GM21367 (cell line): ENCODE measurements around the gene STPG1.

ENCODE experiments used
- ATAC-seq: cut with Tn5 transposase; IDR thresholded peaks from one replicate; pipeline ENCODE4 v1.9.1; 2021; ENCODE audit not compliant: unreplicated experiment

STPG1 gene

GRCh38 chr1:24373710-24374109, 39.9 kb downstream of the STPG1 start:
- ATAC-seq: no peak

GRCh38 chr1:24373044-24373443, 40.5 kb downstream of the STPG1 start:
- ATAC-seq: no peak

DNA sequence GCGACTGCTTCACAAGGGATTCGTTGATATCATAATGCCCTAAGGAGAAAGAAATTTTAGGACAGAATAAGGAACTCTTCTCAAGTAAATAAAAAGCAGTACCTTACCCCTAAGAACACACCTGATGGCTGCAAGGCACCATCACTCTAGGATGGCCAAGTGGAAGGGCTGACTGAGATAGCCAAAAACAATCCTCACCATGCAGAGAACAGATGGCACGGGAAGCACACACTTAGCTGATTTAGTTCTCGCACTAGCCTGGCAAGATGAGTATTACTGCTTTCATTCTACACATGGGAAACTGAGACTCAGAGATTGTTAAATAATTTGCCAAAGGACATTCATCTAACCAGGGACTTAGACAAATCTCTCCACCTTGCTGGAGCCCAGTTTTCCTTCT, 43.8 kb downstream of the STPG1 start:
- no peak for ATAC-seq

GRCh38 chr1:24369199-24369598, 44.4 kb downstream of the STPG1 start:
- ATAC-seq: no peak

DNA sequence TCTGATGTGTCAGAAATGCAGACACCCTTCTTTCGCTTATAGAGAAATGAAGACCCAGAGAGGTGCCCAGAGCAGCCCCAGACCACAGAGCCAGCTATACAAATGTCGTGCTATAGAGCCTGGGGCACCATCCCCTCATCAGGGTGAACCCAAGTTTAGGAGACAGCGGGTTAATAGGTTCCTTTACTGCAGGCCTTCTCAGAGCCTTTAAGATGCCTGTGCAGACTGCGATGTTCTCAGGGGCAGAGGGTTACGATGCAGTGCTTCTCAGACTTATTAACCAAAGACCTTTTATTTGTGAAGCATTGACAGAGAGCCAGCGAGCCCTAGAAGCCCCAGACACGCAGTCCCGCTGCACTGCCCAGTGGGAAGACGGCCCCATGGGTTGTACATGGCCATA, 46.9 kb downstream of the STPG1 start:
- ATAC-seq: no peak

DNA sequence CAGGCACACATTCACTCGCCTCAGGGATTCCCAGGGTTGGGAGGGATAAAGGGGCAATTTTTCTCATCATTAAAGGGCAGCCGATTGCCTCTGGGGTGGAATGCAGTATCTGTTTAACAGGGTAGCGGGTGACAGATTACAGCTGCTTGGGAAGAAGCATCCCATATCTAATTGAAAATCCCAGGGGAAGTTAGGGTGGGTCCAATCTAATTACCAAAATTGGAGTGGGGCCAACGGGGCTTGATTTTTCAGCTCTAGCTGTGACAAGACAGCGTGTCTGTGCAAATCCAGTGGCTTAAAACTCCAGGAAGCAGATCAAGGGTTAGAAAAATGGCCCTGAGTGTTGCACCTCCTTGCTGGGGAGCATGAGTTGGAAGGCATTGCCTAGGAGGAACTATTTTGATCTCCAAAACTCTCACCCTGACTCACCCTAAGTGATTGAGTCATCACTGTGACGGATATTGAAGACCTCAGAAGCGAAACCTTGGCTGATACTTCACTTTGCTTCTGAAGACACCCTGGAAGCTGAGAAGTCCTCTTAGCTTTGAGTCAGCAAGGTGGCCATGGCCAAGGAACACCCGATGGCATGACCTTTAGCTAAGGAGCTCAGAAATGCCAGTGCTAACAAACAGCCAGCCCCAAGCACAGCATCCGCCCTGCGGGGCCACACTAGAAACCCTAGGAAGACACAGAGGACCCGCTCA, 48.5 kb downstream of the STPG1 start:
- no peak for ATAC-seq

GRCh38 chr1:24364605-24364974, 49.0 kb downstream of the STPG1 start:
- ATAC-seq: no peak

DNA sequence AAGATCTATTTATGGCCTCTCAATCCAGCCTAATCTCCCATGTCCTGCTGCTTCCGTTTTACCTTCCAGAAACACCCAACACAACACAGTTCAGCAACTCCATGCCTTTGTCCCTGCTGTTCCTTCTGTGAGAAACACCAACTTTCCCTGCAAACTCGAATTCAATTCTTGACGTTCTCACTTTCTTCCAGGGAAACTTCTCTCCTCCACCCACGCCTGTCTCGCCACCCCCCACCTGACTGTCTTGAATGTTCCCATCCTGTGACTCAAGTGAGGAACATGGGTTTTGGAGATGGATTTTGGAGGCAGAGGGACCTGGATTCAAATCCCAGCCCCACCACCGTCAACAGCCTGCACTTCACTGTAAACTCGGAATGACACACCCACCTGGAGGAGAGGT, 49.6 kb downstream of the STPG1 start:
- ATAC-seq: no peak

DNA sequence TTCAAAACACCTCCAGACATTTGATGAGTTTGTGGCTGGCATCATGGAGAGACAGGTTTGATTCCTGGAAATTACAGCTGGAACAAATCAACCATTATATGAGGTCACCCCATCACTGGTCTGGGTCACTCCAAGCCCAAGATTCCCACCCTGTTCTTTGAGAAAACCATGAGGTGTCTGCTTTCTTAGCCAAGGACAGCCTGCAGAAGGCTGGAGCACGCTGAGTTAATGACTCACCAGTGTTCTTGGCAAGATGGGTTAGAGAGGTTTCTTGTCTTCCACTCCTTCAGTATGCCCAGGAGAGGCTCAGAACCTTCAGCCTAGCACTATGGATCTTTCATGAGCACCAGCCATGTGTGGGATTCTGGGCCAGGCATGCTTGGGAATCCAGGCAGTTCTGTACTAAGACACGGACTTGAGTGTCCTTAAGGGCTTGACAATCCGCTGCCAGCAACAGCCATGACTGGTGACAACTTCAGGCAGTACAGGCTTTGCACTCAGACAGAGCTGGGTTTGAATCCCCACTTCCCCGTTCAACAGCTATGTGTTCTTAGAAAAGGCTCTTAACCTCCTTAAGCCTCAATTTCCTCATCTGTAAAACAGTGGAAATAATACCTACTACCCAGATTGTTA, 50.5 kb downstream of the STPG1 start:
- ATAC-seq: no peak

GRCh38 chr1:24362396-24362795, 51.2 kb downstream of the STPG1 start:
- no peak for ATAC-seq

DNA sequence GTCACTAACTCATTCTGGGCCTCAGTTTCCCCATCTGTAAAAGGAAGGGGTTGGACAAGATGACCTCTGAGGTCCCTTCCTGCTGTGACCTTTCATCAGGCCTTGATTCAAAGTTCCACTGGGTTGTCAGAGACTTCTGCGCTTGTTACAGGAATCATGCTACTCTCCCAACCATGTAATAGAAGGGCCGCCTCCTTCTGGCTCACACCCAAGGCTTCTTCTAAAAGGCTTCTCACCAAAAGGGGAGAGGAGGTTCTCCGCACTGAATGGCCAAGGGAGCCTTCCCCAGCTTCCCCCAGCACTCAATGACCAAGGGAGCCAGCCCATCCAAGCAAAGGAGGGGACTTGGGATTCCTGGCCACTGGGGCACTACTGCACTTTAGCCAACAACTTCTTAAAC, 51.8 kb downstream of the STPG1 start:
- ATAC-seq: no peak

DNA sequence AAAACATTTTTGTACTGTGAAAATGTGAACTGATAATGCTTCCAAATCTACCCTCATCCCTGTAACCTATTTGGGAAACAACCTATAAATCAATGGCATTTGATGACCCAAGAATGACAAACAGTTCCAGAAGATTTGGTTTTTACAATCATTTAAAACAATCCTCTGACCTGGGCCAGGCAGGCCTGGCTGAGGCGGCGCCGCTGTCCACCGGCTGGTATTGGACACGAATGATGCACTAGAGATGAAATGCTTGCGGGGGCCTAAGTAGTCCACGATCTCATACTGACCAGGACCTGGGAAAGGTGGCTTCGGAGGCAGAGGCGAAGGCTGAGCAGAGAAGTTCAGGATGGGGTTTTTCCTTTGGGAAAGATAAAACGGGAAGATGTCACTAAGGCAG, 52.9 kb downstream of the STPG1 start:
- no peak for ATAC-seq

DNA sequence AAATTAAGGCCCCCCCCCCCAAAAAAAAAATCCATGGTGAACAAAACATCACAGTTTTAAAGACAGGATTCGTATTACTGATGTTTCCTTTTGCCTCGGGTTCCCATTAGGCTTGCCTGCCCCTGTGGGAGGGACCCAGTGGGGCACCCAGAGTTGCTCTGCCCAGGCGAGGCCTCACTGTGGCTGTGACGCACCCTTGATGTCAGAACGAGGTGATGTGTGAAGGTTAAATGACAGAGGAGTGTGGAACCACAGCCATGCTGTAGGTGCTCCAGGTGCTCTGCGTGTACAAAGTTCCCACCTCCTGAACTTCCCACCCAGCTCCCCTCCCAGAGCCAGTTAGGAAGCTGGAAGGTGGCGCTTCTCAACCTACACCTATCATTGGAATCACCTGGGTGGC, 56.5 kb downstream of the STPG1 start:
- ATAC-seq: no peak

DNA sequence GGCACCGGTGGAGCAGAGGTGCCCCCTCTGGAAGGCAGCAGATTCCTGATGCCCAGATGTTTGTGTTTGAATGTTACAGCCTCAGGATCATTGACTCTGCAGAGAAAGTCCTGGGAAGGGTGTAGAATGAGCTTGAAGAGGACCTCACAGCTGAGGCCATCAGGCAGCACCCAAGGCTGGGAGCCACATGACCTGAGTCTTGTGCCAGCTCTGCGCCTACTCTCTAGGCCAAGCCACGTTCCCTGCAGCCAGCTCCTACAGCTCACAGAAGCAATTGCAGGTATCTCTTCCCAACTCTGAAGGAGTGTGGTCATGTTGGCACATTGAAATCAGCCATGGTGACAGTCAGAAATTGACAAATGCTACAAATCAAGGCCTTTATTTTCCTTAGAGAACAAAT, 58.1 kb downstream of the STPG1 start:
- no peak for ATAC-seq

- ATAC-seq: no peak
These were observed 60.2 kb downstream of the STPG1 start for GRCh38 chr1:24353292-24353891.

GRCh38 chr1:24351918-24352627, 61.5 kb downstream of the STPG1 start:
- no peak for ATAC-seq

DNA sequence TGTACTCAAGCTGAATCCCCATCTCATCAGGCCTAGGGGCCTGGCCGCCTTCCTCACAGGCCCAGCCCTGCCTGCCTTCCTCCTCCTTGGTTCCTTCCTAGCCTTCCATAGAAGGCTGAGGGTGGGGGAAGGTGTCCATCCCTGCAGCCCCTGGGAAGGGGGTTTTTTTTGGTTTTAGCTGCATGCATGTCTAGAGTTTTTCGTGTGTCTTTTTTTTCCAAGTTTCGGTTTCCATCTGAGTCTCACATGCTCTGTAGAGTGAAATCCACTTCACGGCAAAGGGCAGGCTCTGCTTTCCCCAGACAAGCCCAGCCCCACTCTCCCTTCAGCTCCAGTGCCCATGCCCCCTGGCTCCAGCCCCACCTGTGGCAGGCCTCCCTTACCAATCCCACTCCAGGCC, 62.3 kb downstream of the STPG1 start:
- no peak for ATAC-seq

DNA sequence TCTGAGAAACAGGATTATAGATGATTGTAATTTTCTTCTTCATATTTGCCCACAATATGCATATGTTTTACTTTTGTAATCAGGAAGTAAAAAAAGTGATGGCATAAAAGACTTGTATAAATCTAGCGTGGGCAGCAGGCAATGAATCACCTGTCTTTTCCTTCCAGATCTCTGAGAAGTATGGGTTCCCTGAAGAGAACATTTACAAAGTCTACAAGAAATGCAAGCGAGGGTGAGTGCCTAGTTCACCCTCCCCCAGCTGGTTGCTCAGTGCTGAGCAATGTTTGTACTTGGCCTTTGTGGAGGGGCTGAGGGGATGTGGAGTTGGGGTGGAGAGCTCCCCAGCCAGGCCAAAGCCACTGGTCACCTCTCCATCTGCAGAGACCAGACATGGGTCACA, 63.7 kb downstream of the STPG1 start:
- no peak for ATAC-seq

DNA sequence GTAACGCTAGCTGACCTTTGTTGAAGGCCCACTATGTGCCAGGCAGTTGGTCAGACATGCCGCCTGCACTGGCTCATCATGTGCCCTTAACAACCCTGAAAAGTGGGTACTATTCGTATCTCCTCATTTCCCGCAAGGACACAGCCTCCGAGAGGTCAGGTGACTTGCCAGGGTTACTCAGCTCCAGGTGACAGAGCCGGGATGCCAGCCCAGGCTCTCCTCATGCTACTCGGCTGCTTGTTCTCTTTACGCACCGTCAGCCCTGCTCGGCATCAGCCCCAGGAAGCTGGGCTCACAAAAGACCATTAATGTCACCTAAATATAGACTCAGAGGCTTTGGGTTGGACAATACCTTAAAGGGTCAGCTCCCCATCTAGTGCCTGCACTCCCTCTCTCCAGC, 65.4 kb downstream of the STPG1 start:
- no peak for ATAC-seq

DNA sequence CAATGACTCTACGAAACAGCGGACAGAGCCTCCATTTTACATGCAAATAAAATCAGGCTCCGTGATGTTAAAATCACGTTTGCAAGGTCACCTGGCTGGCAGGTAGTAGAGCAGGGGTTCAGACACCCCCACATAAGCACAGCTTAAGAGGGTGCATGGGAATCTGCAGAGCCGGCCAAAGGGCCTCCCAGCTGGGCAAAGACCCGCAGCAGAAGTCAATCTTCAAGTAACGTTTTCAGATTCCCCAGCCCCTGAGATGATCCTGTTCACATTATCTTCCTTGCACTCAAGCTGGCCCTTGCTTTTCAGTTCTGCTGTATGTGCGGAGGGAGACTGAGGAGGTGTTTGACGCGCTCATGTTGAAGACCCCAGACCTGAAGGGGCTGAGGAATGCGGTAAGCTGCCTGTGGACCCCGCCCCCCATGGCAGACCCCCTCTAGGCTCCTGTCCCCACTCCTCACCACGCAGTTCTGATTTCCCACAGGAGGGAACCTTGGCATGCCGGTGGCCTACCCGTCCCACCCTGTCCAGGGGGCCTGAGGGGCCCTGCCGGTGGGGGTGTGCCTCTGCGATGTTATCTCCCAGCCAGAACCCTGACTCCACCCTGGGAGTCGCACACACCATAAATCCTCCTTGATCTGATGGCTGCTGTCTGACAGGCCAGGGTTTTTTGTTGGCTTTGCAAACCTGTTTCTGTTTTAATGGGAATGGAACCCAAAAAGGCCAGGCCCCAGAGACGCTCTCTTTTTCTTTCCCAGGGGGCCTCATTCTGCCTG, 66.2 kb downstream of the STPG1 start:
- ATAC-seq: no peak

DNA sequence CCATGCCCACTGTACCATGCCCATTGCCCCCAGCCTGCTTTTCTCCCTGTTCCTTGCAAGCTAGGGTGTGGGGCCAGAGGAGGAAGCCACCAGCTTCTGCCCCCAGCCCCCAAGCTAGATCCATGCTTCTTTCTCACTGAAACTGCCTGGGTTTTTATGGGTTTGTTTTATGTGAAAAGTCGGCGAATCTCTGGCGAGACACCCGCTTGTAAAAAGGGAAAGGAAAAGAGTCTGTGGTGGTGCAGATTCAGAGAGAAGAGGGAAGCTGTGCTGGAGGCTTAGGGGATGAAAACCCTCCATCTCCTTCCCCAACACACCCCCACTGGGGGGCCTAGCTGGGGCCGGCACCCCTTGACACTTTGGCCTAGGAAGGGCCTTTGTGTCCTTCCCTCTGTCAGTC, 68.2 kb downstream of the STPG1 start:
- ATAC-seq: no peak
